ENCODE measurements around the gene SYT1. TPM values are rescaled to one million over a fixed set of nuclear protein-coding genes. Genes with fewer than 3 reads are reported as not detected.

The SYT1 gene
- total RNA-seq, 1 donor from 2014 or later = not detected

GRCh38 chr12:79233341-79233781 is 368.8 kb downstream of the SYT1 start:
- no peaks in the 10 kb centered on the region for H3K4me1 Mint-ChIP-seq (ENCODE audit: low read depth)
- H3K4me3 Mint-ChIP-seq (ENCODE audit: low read depth) = no peak overlapping the region
- H3K36me3 Mint-ChIP-seq (ENCODE audit: low read depth) = no peaks in the 10 kb centered on the region
- H3K9me3 Mint-ChIP-seq = peaks cover under 1% of the 10 kb centered on the region
- intact Hi-C loops (cut with micrococcal nuclease) = no loop called here
- no peak overlapping the region for H3K27ac Mint-ChIP-seq
- no peak for DNase-seq (ENCODE audit: low spot score)
- no peaks in the 10 kb centered on the region for H3K27me3 Mint-ChIP-seq (ENCODE audit: low read depth)

GRCh38 chr12:79236920-79237319 is 372.3 kb downstream of the SYT1 start:
- no peaks in the 10 kb centered on the region for H3K9me3 Mint-ChIP-seq
- H3K4me3 Mint-ChIP-seq (ENCODE audit: low read depth) = no peak overlapping the region
- H3K27ac Mint-ChIP-seq = no peak overlapping the region
- intact Hi-C loops (cut with micrococcal nuclease) = no loop called here
- no peak for DNase-seq (ENCODE audit: low spot score)
- no peaks in the 10 kb centered on the region for H3K36me3 Mint-ChIP-seq (ENCODE audit: low read depth)
- no peaks in the 10 kb centered on the region for H3K27me3 Mint-ChIP-seq (ENCODE audit: low read depth)
- H3K4me1 Mint-ChIP-seq (ENCODE audit: low read depth) = no peaks in the 10 kb centered on the region

GRCh38 chr12:79238246-79238645 is 373.7 kb downstream of the SYT1 start:
- intact Hi-C loops (cut with micrococcal nuclease) = no loop called here
- no peak for DNase-seq (ENCODE audit: low spot score)
- Mint-ChIP-seq H3K4me3 (ENCODE audit: low read depth) (no peak overlapping the region), H3K27me3 (ENCODE audit: low read depth) (no peaks in the 10 kb centered on the region), H3K4me1 (ENCODE audit: low read depth) (no peaks in the 10 kb centered on the region), H3K36me3 (ENCODE audit: low read depth) (no peaks in the 10 kb centered on the region), H3K27ac (no peak overlapping the region), H3K9me3 (peaks cover 9% of the 10 kb centered on the region)

DNA sequence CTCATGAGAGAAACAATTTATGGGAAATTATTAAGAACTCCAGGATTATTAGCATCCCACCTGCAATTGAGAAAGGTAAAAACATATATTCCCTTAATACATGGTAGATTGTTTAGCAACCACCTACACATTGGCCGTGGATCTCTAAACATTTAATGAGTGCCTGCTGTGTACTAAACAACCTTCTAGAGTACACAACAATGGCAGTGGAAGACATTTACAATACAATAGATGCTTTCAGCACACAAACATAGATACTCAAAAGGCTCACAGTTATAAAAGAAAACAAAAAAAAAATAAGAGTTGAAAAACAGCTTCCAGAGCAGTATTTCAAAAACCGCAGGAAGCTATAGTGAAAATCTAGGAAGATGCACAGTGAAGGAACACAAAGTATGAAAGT is 382.9 kb downstream of the SYT1 start:
- H3K9me3 Mint-ChIP-seq = peaks cover 34% of the 10 kb centered on the region
- H3K4me3 Mint-ChIP-seq (ENCODE audit: low read depth) = no peak overlapping the region
- DNase-seq (ENCODE audit: low spot score) = no peak
- H3K27ac Mint-ChIP-seq = no peak overlapping the region
- intact Hi-C loops (cut with micrococcal nuclease) = no loop called here
- no peaks in the 10 kb centered on the region for H3K27me3 Mint-ChIP-seq (ENCODE audit: low read depth)
- no peaks in the 10 kb centered on the region for H3K4me1 Mint-ChIP-seq (ENCODE audit: low read depth)
- H3K36me3 Mint-ChIP-seq (ENCODE audit: low read depth) = no peaks in the 10 kb centered on the region

- H3K4me3 Mint-ChIP-seq (ENCODE audit: low read depth) = no peak overlapping the region
- intact Hi-C loops (cut with micrococcal nuclease) = no loop called here
- H3K9me3 Mint-ChIP-seq = peaks cover 34% of the 10 kb centered on the region
- H3K27ac Mint-ChIP-seq = no peak overlapping the region
- no peaks in the 10 kb centered on the region for H3K27me3 Mint-ChIP-seq (ENCODE audit: low read depth)
- DNase-seq (ENCODE audit: low spot score) = no peak
- H3K36me3 Mint-ChIP-seq (ENCODE audit: low read depth) = no peaks in the 10 kb centered on the region
- H3K4me1 Mint-ChIP-seq (ENCODE audit: low read depth) = no peaks in the 10 kb centered on the region
These were observed 385.6 kb downstream of the SYT1 start for GRCh38 chr12:79250186-79250585.

GRCh38 chr12:79250960-79251755 is 386.6 kb downstream of the SYT1 start:
- no peaks in the 10 kb centered on the region for H3K27me3 Mint-ChIP-seq (ENCODE audit: low read depth)
- H3K36me3 Mint-ChIP-seq (ENCODE audit: low read depth) = no peaks in the 10 kb centered on the region
- no peak overlapping the region for H3K27ac Mint-ChIP-seq
- DNase-seq (ENCODE audit: low spot score) = no peak
- intact Hi-C loops (cut with micrococcal nuclease) = no loop called here
- H3K9me3 Mint-ChIP-seq = peaks cover 30% of the 10 kb centered on the region
- no peaks in the 10 kb centered on the region for H3K4me1 Mint-ChIP-seq (ENCODE audit: low read depth)
- no peak overlapping the region for H3K4me3 Mint-ChIP-seq (ENCODE audit: low read depth)

DNA sequence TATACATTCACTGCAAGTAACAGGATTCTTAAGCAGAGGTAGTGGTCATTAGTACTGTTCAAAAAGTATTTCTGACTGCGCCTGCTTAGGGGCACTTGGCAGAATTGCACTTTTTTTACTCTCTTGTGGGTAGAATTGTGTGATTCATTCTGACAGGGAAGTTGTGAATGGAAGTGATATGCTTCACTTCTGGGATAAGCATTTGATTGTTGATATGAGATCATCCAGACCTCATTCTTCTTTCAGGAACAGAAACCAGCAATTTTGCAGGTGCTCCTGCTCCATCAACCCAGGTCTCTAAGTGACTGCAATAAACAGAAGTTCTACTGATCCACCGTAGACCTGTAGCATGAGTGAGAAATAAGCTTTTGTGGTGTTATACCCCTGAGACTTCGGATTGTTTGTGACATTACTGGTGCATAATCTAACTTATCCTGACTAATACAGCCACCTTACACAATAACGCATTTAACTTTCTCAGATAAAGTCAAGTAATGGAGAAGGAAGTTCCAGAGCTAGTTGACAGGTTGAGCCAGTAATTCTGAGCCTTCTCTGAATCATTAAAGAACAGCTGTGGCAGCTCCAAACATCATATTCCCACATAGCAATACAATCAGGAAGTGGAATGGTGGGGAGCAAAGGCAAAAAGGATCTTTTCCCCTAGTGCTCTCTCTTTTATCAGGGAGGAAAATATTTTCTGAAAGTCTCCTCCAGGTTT is 387.9 kb downstream of the SYT1 start:
- Mint-ChIP-seq H3K36me3 (ENCODE audit: low read depth) (no peaks in the 10 kb centered on the region), H3K27ac (no peak overlapping the region), H3K27me3 (ENCODE audit: low read depth) (no peaks in the 10 kb centered on the region), H3K4me1 (ENCODE audit: low read depth) (no peaks in the 10 kb centered on the region), H3K9me3 (peaks cover 24% of the 10 kb centered on the region), H3K4me3 (ENCODE audit: low read depth) (no peak overlapping the region)
- no peak for DNase-seq (ENCODE audit: low spot score)
- intact Hi-C loops (cut with micrococcal nuclease) = no loop called here

DNA sequence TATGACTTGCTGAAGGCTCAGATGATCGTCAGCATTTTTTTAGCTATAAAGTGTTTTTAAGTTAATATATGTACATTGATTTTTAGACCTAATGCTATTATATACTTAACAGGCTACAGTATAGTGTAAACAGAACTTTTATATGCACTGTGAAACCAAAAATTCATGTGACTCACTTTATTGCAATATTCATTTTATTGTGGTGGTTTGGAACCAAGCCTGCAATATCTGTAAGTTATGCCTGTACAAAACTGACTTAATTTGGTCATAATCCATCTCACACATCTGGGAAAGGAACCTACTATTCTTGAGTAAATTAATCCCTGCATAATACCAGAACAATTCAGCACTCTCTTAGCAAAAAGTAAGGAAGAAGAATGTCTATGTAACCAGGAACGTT is 390.7 kb downstream of the SYT1 start:
- Mint-ChIP-seq H3K36me3 (ENCODE audit: low read depth) (no peaks in the 10 kb centered on the region), H3K27ac (no peak overlapping the region)

DNA sequence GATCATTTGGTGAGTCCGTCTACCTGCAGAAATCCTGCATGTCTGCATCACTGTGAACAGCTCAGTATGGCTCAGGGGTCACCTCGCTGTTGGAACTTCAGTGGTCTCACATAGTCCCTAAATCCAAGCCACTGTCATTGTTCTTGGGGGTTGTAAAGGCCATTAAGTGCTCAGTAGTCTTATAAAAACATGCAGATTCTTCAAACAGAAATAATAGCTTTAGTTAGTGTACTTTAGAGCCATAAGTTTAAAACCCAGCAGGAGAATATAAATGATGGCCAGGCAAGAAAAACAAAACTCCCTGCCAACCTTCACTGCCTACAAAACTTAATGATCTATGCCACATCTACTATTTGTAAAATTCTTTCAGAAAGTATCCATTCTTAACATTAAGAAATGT is 396.3 kb downstream of the SYT1 start:
- intact Hi-C loops (cut with micrococcal nuclease) = no loop called here
- no peak for DNase-seq (ENCODE audit: low spot score)
- Mint-ChIP-seq H3K36me3 (ENCODE audit: low read depth) (no peaks in the 10 kb centered on the region), H3K4me1 (ENCODE audit: low read depth) (no peaks in the 10 kb centered on the region), H3K9me3 (no peaks in the 10 kb centered on the region), H3K27me3 (ENCODE audit: low read depth) (no peaks in the 10 kb centered on the region), H3K4me3 (ENCODE audit: low read depth) (no peak overlapping the region), H3K27ac (no peak overlapping the region)

More for the DNA sequence above, 390.7 kb downstream of the SYT1 start:
- H3K4me3 Mint-ChIP-seq (ENCODE audit: low read depth) = no peak overlapping the region
- H3K27me3 Mint-ChIP-seq (ENCODE audit: low read depth) = no peaks in the 10 kb centered on the region
- intact Hi-C loops (cut with micrococcal nuclease) = no loop called here
- H3K4me1 Mint-ChIP-seq (ENCODE audit: low read depth) = no peaks in the 10 kb centered on the region
- H3K9me3 Mint-ChIP-seq = peaks cover 13% of the 10 kb centered on the region
- DNase-seq (ENCODE audit: low spot score) = no peak

DNA sequence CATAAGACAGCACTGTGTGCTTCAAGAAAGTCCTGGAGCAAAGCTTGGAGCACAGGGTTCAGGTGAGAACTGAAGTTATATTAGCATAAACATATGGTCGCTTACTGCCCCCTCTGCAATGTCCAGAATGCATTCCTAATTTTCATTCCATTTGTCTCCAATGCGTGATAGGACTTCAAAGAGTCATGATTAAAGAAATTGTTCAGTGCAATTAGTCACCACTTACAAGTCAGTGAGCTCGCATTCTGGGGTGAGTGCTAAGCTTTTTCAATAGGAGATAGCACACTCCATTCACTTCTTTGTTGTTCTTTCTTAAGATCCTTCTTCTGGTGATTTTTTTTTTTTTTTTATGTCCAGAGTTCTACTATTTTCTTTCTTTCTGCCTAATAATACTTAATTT is 398.4 kb downstream of the SYT1 start:
- DNase-seq (ENCODE audit: low spot score) = no peak
- Mint-ChIP-seq H3K36me3 (ENCODE audit: low read depth) (no peaks in the 10 kb centered on the region), H3K4me3 (ENCODE audit: low read depth) (no peak overlapping the region), H3K9me3 (no peaks in the 10 kb centered on the region), H3K4me1 (ENCODE audit: low read depth) (no peaks in the 10 kb centered on the region), H3K27me3 (ENCODE audit: low read depth) (no peaks in the 10 kb centered on the region), H3K27ac (no peak overlapping the region)
- intact Hi-C loops (cut with micrococcal nuclease) = no loop called here

- Mint-ChIP-seq H3K9me3 (no peaks in the 10 kb centered on the region), H3K4me3 (ENCODE audit: low read depth) (no peak overlapping the region), H3K27ac (no peak overlapping the region), H3K36me3 (ENCODE audit: low read depth) (no peaks in the 10 kb centered on the region), H3K4me1 (ENCODE audit: low read depth) (no peaks in the 10 kb centered on the region), H3K27me3 (ENCODE audit: low read depth) (no peaks in the 10 kb centered on the region)
- no peak for DNase-seq (ENCODE audit: low spot score)
- intact Hi-C loops (cut with micrococcal nuclease) = no loop called here
These were observed 402.0 kb downstream of the SYT1 start for GRCh38 chr12:79266343-79267144.

- Mint-ChIP-seq H3K27me3 (ENCODE audit: low read depth) (no peaks in the 10 kb centered on the region), H3K4me1 (ENCODE audit: low read depth) (no peaks in the 10 kb centered on the region), H3K4me3 (ENCODE audit: low read depth) (no peak overlapping the region), H3K9me3 (no peaks in the 10 kb centered on the region), H3K27ac (no peak overlapping the region), H3K36me3 (ENCODE audit: low read depth) (no peaks in the 10 kb centered on the region)
- intact Hi-C loops (cut with micrococcal nuclease) = no loop called here
- no peak for DNase-seq (ENCODE audit: low spot score)
These were observed 403.0 kb downstream of the SYT1 start for GRCh38 chr12:79267580-79267979.

Measured in activated T-helper 2 cell treated with anti-CD3 and anti-CD28 coated beads, Interferon-gamma antibody, Interleukin-2, Interleukin-4, amounts not matched to agents 10 μg/mL and 5 μg/mL and 100 μg/mL, durations not matched to agents 14 hours and 24 hours and 36 hours (primary cell).